HG03457 (cell line): Measurements from ENCODE around the gene STAG2.

Experiments used
- ATAC-seq: cut with Tn5 transposase; IDR thresholded peaks from one replicate; pipeline ENCODE4 v1.9.1; 2021; ENCODE audit warnings: moderate number of reproducible peaks; ENCODE audit not compliant: unreplicated experiment

STAG2 gene

DNA sequence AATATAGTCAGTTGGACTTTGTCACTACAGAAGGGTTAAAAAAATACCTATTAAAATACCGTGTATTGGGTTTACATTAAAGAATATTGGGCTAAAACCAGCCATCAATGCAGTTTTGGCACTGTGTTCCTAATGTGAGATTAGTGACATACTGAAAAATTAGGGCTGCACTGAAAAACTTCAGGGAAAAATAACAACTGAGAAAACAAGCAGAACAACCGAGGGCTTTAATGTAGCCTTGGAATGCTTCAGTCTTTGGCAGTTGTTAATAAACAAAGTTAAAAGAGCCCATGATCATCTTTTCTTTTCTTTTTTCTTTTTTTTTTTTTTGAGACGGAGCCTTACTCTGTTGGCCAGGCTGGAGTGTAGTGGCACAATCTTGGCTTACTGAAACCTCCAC is 12.4 kb downstream of the STAG2 start:
- no peak for ATAC-seq

DNA sequence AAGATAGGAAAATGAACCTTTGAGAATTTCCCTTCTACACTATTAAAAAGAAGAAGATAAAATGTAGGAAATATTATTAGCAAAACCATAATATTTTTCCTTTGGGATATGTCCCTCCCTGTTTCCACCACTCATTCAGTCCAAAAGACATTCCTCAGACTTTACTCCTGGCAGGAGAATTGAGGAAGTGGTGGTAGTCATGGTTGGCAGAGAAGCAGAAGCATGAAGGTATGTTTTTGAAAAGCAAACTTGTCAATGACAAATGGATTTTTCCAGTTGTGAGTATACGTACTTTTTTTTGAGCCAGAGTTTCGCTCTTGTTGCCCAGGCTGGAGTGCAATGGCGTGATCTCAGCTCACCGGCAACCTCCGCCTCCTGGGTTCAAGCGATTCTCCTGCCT is 13.7 kb downstream of the STAG2 start:
- no peak for ATAC-seq

DNA sequence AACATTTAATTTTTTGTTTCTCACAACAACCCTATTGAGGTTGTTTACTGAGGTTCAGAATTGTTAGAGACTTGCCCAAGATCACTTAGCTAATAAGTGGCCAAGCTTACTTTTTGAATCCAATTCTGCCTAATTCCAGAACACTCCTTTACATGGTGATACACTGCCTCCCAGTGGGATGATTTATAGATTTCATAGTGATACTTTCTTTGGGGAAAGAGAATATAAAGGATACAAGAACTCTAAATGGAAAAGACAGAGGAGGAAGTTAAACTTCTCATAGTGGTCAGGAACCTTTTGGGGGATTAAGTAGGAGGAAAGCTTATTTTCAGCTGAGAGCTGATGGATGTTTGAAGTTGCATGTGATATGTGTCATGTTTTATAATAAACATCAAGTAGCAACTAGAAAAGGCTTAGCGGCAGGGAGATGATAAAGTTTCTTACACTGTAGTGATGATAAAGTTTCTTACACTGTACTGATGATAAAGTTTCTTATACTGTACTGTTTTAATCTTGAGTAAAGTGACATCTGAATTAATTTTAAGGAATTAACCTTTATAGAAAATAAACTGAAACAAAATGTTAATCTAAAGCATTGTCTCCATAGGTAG is 15.3 kb downstream of the STAG2 start:
- no peak for ATAC-seq

DNA sequence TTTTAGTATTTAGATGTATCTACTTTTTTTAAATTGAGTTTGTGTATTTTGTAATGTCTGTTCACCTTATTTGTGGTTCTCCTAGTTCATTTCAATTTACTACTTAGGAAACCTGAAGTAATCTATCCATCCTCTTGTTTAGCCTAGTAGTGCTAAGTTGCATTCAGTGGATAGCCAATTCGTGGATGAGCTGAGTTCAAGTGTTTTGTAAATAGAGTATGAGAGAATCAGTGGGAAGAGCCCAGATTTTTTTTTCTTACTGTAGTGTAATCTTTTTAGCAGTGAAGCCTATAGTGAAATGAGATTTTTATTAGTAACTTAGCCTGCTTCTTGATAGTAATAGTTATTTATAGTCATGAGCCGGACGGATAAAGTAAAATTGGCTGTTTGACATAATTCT is 21.7 kb downstream of the STAG2 start:
- ATAC-seq: no peak

DNA sequence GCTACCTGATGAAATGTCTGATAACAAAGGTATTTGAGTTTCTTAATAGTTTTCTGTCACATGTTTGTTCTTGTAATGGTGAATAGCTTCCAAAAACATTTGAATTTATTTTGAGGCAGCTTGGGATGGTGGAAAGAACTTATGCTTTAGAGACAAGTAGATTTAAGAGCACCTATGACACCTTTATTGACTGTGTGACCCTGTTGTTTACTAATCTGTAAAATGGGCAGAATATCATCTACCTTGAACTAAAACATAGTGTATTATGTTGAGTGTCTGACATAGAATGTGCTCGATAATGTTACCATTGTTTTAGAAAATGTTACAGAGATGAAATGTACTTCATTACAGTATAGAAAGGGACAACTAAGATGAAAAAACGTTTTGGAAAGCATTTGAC is 24.9 kb downstream of the STAG2 start:
- no peak for ATAC-seq

DNA sequence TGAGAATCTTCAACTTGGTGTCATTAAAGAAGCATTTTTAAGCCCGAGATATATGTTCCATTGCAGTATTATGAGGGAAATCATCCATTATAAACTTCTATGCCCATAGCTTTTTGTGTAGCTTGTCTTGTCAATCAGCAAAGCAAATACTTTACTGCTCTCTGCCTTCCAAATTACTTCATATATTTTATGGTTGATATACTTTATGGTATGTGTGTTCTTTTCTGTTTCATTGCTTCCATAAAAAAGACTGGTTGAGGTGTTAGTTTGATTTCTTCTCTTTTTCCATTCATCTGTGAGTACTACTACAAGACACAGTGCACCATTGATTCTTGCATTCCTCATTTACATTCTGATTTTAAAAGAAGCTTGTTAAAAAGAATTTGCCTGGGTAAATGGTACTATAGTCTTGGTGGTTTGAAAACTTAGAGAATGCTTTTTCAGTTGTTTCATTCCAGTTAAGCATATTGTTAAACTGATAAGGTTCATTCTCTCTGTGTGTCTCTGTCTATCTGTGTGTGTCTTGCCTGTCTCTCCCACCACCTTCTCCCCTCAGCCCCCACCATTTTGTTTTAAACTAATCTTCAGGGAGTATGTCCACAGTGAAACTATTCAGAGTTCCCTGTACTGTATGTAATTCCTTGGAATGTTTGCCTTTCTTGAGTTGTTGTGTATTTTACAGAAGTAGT is 27.1 kb downstream of the STAG2 start:
- ATAC-seq: no peak

DNA sequence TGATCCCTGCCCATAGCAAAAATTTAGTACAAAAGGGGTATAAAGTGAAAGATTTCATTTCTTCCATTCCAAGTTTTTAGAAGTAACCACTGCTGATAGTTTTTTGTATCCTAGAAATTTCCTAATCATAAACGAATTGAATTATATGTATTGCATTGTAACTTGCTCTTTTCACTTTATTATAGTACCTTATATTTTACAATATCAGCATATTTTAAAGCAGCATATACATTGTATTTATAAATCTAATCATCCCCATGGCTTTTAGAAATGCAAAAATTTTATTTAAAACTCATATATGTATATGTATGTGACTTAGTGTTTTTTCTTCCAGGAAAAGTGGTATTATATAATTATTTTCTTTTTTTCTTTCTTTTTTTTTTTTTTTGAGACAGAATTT is 27.7 kb downstream of the STAG2 start:
- no peak for ATAC-seq

DNA sequence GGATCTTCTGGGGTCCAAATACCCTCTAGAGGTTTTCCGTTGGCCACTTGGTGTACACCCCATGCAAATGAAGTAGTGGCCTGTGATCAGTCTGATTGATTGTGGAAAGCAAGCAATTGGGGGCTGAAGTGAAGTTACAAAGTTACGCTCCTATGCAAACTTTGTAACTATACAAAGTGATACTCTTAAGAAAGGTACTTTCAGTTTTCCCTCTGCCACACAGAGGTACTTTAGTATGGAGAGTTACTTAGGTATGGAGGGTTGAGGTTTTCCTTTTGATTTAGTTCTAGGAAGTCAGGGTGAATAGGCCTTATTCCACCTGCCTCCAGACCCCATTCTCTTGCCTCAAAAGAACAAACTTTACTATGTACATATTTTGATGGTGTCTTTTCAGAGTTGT is 28.7 kb downstream of the STAG2 start:
- ATAC-seq: no peak

DNA sequence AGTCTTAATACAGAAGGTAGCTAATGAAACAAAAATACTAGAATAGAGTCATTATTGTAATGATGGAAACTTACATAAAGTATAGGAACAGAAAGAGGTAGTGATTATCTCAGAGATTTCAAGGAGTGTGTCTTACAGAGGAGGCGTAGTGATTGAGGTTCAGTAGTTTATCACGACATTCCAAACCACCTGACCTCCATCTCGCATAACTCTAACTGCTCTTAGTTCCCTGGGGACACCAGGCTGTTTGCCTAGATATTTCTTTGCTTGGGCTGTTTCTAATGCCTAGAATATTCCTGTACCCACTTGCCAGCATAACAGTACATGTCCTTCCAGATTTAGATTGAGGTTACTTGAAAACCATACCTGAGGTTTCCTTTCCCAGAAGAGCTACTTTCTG is 29.1 kb downstream of the STAG2 start:
- no peak for ATAC-seq

DNA sequence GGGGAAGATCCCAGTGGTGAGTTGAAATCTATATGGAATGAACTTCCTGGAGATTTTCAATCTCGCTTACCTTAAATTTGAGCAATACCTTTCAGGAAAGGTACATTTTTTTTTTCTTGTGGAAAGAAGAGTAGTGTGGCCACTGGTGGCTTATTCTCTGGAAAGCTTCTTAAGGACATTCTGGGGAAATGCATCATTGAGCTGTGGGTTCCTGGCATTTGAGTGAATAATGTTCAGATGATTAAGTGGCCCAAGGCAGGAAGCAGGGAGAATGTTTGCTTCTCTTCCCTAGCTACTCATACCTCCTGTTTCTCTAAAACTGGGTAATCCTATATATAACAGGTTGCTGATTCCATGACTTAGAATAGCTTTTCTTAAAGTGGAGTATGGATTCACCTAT is 31.8 kb downstream of the STAG2 start:
- no peak for ATAC-seq

DNA sequence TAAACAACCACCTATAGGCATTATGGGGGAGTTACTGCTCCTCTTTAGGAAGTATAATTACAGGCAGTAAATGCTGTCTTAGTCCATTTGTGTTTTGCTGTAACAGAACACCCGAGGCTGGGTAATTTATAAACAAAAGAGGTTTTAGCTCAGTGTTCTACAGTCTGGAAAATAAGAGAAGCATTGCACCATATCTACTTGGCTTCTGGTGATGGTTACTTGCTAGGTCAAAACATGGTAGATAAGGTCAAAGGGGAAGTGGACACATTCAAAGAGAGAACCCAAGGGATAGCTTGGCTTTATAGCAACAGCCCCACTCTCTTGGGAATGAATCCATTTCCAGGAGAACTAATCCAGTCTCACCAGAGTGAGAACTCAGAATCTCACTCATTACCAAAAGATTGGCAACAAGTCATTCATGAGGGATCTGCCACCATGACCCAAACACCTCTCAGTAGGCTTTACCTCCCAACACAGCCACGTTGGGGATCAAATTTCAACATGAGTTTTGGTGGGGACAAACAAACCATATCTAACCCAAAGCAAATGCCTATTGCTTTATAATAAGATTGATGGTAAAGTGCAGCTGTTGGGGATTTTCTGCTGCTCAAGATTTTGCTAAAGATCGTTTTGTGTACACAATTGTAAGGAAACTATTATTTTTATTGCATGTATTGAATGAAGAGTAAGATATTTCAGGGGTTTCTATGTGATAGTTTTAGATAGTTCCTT is 32.6 kb downstream of the STAG2 start:
- no peak for ATAC-seq

DNA sequence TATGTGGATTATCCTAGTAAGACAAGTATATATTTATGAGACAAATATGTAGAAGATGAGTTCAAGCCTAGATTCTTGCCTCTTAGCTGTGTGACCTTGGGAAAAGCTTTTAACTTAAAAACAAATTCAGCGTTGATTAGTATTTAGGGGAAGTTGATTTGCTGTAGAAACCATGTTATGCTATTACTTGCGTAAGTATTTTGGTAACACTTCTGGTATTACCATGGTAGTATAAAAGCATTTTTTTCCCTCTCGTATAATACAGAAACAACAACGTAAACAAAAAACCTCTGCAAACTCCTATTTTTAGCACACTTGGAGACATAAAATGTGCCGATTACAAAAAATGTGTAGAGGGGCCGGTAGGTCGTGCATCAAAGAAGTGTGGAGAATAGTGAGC is 33.2 kb downstream of the STAG2 start:
- ATAC-seq: no peak

DNA sequence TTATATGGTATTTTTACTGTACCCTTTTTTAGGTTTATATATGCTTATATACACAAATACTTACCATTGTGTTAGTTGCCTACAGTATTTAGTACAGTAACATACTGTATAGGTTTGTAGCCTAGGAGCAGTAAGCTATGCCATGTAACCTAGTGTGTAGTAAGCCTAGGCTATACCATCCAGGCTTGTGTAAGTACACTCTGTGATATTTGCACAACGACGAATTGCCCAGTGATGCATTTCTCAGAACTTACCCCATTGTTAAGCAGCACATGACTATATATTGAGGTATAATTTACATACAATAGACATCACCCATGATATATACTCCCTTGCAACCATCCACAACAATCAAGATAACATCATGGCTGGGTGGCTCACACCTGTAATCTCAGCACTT is 40.1 kb downstream of the STAG2 start:
- ATAC-seq: no peak

DNA sequence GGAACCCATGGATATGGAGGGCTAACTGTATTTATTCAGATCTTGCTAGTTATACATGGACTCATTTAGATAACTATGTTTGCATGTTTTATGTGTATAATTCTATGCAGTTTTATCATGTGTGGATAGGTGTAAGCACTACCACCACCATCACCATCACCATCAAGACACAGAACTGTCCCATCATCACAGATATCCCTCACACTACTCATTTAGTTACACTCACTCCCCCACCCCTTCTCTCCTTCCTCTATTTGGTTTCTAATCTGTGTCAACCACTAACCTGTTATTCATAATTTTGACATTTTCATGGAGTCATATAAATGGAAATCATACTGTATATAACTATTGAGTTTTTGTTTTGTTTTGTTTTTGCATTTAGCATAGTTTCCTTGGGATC is 43.7 kb downstream of the STAG2 start:
- no peak for ATAC-seq

DNA sequence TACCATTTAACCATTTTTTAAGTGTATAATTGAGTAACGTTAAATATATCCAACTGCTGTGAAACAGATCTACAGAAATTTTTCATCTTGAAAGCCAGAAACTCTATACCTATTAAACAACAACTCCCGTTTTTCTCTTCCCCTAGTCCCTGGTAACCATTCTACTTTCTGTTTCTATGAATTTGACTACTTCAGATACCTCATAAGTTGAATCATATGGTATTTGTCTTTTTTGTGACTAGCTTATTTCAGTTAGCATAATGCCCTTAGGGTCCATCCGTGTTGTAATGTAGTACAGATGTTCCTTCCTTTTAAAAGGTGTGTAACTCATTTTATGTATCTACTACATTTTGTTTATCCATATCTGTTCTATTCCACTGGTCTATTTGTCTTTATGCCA is 48.7 kb downstream of the STAG2 start:
- no peak for ATAC-seq

DNA sequence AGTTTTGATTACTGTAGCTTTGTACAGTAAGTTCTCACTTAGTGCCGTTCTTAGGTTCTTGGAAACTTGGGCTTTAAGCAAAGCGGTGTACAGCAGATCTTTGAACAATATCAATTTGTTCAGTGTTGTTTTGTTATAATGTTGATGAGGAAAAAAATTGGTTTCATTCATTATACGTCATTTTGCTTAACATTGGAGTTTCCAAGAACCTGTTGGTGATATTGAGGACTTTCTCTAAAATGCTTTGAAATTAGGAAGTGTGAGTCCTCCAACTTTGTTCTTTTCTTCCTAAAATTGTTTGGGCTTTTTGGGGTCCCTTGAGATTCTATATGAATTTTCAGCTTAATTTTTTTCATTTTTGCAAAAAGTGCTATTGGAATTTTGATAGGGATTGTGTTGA is 49.1 kb downstream of the STAG2 start:
- no peak for ATAC-seq

DNA sequence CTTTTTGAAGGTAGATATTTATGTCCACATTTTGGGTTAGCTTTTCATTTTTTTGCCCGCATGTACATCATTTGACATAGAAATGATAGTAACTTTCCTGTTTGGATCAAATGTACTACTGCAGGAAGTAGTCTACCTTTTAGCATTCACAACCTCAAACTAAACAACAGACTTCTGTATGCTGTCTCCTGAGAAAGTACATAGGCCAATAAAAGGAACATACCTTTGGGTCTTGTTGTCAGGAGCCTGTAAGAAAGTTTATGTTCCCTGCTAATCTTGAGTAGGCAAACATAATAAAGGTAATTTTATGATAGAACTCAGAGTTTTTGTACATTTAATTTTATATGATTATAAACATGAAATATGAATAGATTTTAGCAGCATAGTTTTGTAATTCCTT is 54.2 kb downstream of the STAG2 start:
- no peak for ATAC-seq

DNA sequence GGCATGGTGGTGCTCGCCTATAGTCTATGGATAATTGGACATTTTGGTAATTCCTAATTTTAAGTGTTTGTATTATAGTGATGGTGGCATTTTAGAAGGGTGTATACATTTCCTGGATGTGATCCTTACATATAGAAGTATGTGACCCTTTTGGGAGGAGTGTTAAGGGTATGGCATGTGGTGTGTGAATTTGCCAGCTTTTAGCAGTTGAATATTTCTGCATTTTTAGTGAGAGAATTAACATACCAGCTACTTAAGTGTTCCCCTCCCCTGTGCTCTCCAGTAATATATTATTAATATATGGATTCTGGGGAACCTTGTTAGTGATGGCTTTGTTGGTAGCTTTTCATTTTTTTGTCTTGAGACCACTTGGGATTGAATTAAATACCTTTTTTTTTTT is 55.3 kb downstream of the STAG2 start:
- no peak for ATAC-seq

DNA sequence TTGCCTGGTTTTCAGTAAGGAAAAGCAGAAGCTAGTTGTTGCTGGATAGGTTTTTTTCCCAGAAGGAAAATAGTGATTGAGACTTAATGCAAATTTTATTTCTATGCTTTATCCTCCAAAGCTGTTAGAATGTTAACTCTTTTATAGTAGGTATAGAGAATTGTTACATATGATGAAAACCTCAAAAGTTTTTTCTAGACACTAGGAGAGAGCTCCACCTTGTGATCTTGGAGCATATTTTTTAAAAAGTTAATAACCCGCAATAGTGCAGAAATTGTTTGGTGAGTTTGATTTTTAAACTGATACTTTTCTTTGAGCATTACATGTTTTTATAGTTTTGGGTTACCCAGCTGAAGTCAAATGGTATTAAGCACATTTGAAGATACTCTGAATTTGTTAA is 56.5 kb downstream of the STAG2 start:
- ATAC-seq: no peak

DNA sequence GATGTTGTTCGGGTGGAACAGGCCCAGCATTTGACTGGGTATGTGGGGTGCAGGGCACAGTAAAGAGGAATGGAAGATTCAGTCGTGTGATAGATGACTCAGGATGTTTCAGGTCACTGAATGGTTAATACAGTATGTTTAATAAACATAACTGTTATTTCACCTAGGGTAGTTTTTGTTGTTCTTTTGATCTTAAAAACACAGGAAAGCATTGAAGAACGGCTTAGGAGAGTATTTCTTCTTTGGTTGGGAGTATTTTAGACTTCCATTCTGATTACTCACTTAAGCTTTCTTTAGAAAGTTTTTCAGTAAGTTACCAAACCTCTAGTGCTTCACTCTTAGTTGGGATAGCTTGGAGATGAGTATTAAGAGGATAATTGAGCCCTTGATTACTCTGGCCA is 62.3 kb downstream of the STAG2 start:
- no peak for ATAC-seq

DNA sequence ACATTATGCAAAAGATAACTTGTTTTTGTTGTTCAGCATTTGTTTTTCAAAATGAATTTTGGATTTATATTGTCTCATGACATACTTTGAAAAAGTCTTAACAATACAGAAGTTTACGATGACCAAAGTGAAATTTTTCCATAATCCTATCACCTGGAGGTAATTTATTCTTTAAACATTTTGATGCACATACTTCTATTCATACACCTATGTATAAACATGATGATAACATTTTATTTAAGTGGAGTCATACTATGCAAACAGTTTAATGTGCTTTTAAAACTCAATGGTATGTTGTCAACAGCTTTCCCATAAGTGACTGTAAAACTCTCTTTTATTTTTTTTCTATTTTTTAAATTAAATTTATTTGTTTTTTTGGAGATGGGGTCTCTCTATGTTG is 65.0 kb downstream of the STAG2 start:
- ATAC-seq: no peak

DNA sequence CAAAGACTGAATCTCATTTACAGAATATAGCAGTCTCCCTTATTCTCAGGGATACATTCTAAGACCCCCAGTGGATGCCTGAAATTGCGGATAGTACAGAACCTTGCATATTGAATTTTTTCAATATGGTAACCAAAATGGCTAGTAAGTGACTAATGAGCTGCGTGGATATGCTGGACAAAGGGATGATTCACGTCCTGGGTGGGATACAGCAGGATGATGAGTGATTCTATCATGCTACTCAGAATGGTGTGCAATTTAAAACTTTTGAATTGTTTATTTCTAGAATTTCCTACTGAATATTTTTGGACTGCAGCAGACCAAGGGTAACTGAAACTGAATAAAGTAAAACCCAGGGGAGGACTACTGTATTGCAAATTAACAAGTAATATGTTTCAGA is 66.7 kb downstream of the STAG2 start:
- ATAC-seq: no peak

DNA sequence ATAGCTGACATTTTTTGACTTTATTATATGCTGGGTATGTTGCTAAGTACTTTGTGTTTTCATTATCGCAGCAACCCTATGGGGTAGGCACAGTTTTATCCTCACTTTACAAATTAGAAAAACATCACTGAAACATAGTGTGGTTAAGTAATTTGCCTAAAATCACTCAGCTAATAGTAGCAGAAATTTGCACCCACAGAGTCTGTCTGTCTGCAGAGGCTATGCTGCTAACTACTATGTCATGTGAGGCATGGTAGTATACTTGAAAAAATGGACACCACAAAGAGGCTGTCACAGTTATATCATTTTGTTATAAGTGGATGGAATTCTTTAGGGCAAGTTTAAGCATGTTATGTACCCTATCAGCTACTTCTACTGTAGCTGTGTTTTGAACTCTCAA is 69.0 kb downstream of the STAG2 start:
- ATAC-seq: no peak
